8988T (cell line): Measurements from ENCODE around the gene FXN.

Source experiments
- DNase-seq: peaks from one replicate; pipeline ENCODE4 v3.0.0; 2011

FXN gene

DNA sequence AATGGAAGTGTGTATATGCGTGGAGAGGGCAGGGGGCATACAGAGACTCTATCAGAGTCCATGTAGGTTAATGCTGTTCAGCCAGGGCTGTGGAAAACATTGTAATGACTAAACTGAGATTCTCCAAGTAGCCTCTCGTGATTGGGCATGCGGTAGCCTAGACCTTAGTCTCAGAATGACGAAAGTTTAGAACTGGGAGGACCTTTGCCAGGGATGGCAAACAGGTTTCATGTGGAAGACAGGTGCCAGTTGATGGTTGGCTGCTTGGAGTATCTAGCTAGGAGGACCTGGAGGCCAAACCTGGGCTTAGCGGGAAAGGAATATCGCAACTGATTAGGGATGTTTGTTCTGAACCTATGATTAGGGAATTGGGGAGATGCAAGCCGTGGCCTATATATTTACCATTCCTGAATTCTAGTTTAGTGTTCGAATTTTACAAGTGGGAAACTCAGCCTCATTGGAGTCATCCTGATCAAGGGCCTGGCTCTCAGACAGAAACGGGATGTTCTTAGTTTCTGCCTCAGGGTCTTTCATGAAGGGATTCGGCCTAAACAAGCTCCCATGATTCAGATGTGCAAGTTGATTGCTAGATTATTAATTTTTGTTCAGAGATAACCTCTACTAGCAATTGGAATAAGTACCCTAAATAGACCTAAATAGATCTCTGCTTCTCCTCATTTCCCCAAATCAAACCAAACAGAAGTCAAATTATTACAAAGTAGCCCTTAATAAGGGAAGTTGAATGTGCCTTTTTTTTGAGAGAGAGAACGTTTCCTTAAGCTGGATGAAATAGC is 111.7 kb downstream of the FXN start:
- DNase-seq = no peak

DNA sequence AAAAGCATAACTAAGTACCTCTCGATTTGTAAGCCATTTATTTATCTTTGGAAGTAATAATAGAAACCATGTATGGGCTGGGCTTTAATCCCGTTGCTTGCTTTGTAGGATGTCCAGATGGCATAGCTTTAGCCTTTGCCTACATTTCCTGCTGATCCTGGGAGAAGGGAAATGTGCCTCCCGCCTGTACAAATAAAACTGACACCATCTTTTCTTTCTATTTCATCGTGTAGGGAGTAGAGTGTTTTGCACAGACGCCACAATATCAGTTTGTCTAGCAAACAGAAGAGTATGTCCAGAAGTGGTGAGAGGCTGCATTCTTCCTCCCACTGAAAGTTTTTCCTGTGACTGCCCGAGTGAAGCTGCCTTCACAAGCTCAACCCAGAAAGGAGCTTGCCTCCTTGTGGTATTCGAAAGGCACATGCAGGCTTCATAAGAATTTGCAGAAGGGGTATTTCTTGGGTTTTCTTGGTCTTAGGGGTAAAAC is 113.8 kb downstream of the FXN start:
- DNase-seq = no peak
